GM23338 (cell line): ENCODE measurements around the gene AKR1C4.
A peak's percentile ranks its signal among the peaks of the same experiment; 100 is the strongest.
"Not testable (repeated sequence)": the region's sequence is repeated elsewhere in the genome, so short reads cannot be mapped to it uniquely, and the experiment has no call there.

Source experiments
- CTCF ChIP-seq, 2 experiments: fragments of 200-600 bp in 1 of 2; sonication (generic) in 1 of 2; conservative IDR thresholded peaks; 2 replicates each; pipeline versions ENCODE4 v1.5.1 to v1.6.1; 2016 to 2017; ENCODE audit warnings: antibody characterized with exemption in 2 of 2, low read depth in 2 of 2, mild to moderate bottlenecking in 2 of 2, moderate library complexity in 1 of 2
- EZH2 ChIP-seq: fragments of 200-600 bp; sonication (generic); IDR thresholded peaks from one replicate; pipeline ENCODE4 v1.8.0; 2017; ENCODE audit warnings: antibody characterized with exemption, mild to moderate bottlenecking, low read depth; ENCODE audit not compliant: unreplicated experiment
- POLR2AphosphoS5 ChIP-seq: IDR thresholded peaks from 2 replicates; pipeline ENCODE4 v1.6.1; 2016; ENCODE audit warnings: antibody characterized with exemption, low read depth
- REST ChIP-seq: IDR thresholded peaks from one replicate; pipeline ENCODE4 v1.6.1; 2018; ENCODE audit warnings: antibody characterized with exemption; ENCODE audit not compliant: unreplicated experiment

GRCh38 chr10:5210261-5210660 lies 13.6 kb downstream of the AKR1C4 start:
- peak; percentile 26 to 58; a peak in 3 of 4 replicates for TF ChIP-seq CTCF (conservative IDR thresholded peaks at IDR 0.05; ENCODE audit: low read depth in 2 of 2)
- TF ChIP-seq REST, EZH2, POLR2AphosphoS5: not testable (repeated sequence)
